ENCODE results near the gene CA10.

CA10 gene

DNA sequence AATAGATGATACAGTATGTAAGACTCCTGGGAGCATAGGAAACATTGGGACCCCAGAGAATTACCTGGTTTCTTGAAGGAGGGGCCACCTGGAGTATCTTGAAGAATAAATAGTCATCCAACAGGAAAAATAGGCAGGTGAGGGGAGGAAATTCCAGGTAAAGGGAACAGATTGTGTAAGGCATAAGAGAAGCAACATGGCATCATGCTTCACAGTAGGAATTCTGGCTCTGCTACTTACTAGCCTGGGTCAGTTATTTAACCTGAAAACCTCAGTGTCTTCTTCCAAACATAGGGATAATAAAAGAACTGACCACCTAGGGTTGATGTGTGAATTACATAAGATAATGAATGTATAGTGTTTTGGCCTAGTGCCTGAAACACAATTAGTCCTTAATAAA is 122.1 kb downstream of the CA10 start:
- Histone ChIP-seq H3K4me3 (ENCODE audit: low read depth, low read length) (no peak overlapping the region), H3K9me3 (ENCODE audit: control insufficient read depth, insufficient read depth, low read length) (no peaks in the 10 kb centered on the region), H3K27me3 (ENCODE audit: control insufficient read depth, insufficient read depth, low read length) (no peaks in the 10 kb centered on the region), H3K36me3 (ENCODE audit: control insufficient read depth, insufficient read depth, low read length) (no peaks in the 10 kb centered on the region), H3K9ac (ENCODE audit: low read depth, low read length) (no peak overlapping the region), H3K4me1 (ENCODE audit: control insufficient read depth, insufficient read depth, low read length) (no peaks in the 10 kb centered on the region)

DNA sequence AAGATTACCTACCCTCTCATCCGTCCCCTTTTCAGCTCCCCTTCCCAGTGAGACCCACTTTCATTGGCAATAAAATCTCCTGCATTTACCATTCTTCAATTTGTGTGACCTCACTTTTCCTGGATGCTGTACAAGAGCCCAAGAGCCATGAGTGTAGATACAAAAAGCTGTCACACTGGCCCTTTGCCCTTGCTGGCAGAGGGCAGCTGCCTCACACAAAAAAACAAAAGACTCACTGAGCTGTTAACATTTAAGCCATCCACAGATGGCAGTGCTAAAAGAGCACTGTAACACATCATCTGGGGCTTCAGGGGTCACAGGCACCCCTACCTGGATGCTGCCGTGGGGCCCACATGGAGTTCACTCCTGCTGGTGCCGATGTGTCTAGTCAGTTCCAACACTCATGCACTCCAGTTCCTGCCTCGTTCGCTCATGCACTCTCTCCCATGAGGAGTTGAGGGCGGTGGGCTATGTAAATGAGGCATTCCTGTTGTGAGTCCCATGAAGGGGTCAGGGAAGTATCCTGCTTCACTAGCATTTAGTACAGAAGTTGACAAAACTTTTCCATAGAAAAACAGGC is 123.1 kb downstream of the CA10 start:
- no peaks in the 10 kb centered on the region for H3K27me3 ChIP-seq (ENCODE audit: control insufficient read depth, insufficient read depth, low read length)
- no peaks in the 10 kb centered on the region for H3K4me1 ChIP-seq (ENCODE audit: control insufficient read depth, insufficient read depth, low read length)
- H3K4me3 ChIP-seq (ENCODE audit: low read depth, low read length) = no peak overlapping the region
- H3K9me3 ChIP-seq (ENCODE audit: control insufficient read depth, insufficient read depth, low read length) = no peaks in the 10 kb centered on the region
- H3K9ac ChIP-seq (ENCODE audit: low read depth, low read length) = no peak overlapping the region
- no peaks in the 10 kb centered on the region for H3K36me3 ChIP-seq (ENCODE audit: control insufficient read depth, insufficient read depth, low read length)

DNA sequence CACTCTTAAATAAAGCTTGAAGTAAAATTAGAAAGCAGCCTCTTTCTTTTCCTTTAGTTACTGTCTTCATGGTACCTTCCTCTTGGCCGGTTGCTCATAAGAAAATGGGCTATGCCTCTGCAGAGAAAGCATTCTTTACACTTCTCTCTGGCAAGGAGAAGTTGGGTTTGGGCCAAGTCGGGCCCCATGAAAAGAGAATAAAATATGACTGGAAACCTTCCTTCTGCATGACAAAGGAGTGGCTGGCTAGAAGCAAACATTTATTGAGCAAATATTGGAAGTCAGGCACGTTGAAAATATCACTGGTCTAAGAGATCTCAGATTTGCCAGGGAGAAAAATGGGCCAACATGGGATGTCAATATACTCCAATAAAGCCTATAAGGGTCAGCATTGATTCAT is 126.1 kb downstream of the CA10 start:
- no peaks in the 10 kb centered on the region for H3K36me3 ChIP-seq (ENCODE audit: control insufficient read depth, insufficient read depth, low read length)
- H3K9ac ChIP-seq (ENCODE audit: low read depth, low read length) = no peak overlapping the region
- H3K27me3 ChIP-seq (ENCODE audit: control insufficient read depth, insufficient read depth, low read length) = no peaks in the 10 kb centered on the region
- no peak overlapping the region for H3K4me3 ChIP-seq (ENCODE audit: low read depth, low read length)
- no peaks in the 10 kb centered on the region for H3K9me3 ChIP-seq (ENCODE audit: control insufficient read depth, insufficient read depth, low read length)
- H3K4me1 ChIP-seq (ENCODE audit: control insufficient read depth, insufficient read depth, low read length) = no peaks in the 10 kb centered on the region

DNA sequence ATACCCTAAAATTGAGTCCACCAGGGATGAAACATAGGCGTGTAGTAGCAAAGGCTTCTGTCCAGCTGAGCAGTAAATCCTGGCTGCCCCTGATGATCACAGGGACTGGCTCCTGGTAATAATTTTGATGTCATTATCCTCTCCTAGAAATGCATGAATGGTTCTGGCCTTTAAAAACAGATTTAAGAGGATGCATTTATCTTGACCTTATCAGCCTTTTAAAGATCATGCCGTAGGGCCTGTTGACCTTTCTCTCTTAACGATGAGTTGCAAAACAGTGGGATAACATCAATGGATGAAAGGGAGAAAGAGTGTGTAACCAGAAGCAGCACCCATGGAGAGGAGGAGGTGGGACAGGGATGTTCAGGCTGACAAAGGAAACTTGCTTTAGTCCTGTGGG is 128.5 kb downstream of the CA10 start:
- no peaks in the 10 kb centered on the region for H3K9me3 ChIP-seq (ENCODE audit: control insufficient read depth, insufficient read depth, low read length)
- H3K36me3 ChIP-seq (ENCODE audit: control insufficient read depth, insufficient read depth, low read length) = no peaks in the 10 kb centered on the region
- no peak overlapping the region for H3K9ac ChIP-seq (ENCODE audit: low read depth, low read length)
- no peaks in the 10 kb centered on the region for H3K4me1 ChIP-seq (ENCODE audit: control insufficient read depth, insufficient read depth, low read length)
- no peaks in the 10 kb centered on the region for H3K27me3 ChIP-seq (ENCODE audit: control insufficient read depth, insufficient read depth, low read length)
- H3K4me3 ChIP-seq (ENCODE audit: low read depth, low read length) = no peak overlapping the region

DNA sequence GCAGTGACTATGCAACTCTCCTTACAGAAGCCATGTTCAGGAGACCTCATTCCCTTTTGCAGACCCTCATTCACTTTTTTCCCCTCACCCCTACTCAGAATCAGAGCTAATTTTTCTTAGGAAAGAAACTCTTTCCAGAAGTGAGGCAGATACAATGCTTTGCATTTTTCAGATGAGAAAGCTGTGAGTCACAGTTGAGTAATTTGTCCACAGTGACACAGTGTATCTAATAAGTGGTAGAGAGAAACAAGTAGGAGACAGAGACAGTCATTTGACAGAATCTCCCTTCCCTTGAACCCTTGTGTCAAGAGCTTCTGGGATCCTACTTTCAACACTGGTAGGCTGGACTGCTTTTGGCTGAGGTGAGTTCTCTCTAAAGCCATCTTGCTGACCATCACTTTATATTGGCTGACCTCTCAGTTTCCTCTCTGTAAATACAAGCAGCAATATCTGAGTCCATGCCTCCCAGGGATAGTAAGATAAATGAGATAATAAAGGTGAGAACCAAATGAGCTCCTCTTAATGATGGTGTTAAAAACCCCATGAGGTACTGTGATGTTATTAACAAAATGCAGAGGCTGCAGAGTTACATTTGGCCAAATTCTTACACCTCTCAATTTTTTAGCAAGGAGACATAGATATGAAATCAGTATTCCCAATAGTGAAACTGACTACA is 130.8 kb downstream of the CA10 start:
- Histone ChIP-seq H3K27me3 (ENCODE audit: control insufficient read depth, insufficient read depth, low read length) (no peaks in the 10 kb centered on the region), H3K9me3 (ENCODE audit: control insufficient read depth, insufficient read depth, low read length) (no peaks in the 10 kb centered on the region), H3K4me3 (ENCODE audit: low read depth, low read length) (no peak overlapping the region), H3K36me3 (ENCODE audit: control insufficient read depth, insufficient read depth, low read length) (no peaks in the 10 kb centered on the region), H3K4me1 (ENCODE audit: control insufficient read depth, insufficient read depth, low read length) (no peaks in the 10 kb centered on the region), H3K9ac (ENCODE audit: low read depth, low read length) (no peak overlapping the region)

DNA sequence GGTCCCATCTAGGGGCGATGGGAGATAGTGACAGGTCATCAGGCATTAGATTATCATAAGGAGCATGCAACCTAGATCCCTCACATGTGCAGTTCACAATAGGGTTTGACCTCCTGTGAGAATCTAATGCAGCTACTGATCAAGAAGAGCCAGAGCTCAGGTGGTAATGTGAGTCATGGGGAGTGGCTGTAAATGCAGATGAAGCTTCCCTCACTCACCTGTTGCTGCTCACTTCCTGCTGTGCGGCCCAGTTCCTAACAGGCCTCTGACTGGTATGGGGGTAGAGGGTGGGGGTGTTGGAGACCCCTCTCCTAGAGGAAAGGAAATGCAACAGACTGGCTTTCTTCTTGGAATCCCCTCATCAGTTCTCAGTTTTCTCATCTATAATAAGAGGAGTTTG is 131.4 kb downstream of the CA10 start:
- Histone ChIP-seq H3K9me3 (ENCODE audit: control insufficient read depth, insufficient read depth, low read length) (no peaks in the 10 kb centered on the region), H3K9ac (ENCODE audit: low read depth, low read length) (no peak overlapping the region), H3K27me3 (ENCODE audit: control insufficient read depth, insufficient read depth, low read length) (no peaks in the 10 kb centered on the region), H3K4me1 (ENCODE audit: control insufficient read depth, insufficient read depth, low read length) (no peaks in the 10 kb centered on the region), H3K4me3 (ENCODE audit: low read depth, low read length) (no peak overlapping the region), H3K36me3 (ENCODE audit: control insufficient read depth, insufficient read depth, low read length) (no peaks in the 10 kb centered on the region)

DNA sequence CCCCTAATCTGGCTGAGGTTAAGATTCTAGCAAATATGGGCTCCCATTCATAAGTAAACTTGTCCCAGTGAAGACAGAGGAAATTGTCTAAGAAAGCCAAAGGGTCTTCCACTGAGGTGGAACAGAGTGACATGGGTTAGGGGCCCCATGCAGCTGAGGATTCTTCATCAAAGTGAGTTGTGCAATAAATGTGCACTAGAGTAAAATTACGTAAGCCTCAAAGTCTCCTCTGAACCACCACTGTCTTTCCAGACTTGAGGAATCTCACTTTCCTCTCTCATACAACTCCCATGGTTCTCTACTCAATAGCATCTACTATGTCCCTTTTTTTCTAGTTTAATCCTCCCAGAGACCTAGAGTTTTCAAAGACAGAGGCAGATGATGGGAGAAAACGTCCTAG is 132.4 kb downstream of the CA10 start:
- H3K4me3 ChIP-seq (ENCODE audit: low read depth, low read length) = no peak overlapping the region
- H3K9ac ChIP-seq (ENCODE audit: low read depth, low read length) = no peak overlapping the region
- H3K36me3 ChIP-seq (ENCODE audit: control insufficient read depth, insufficient read depth, low read length) = no peaks in the 10 kb centered on the region
- H3K4me1 ChIP-seq (ENCODE audit: control insufficient read depth, insufficient read depth, low read length) = no peaks in the 10 kb centered on the region
- H3K27me3 ChIP-seq (ENCODE audit: control insufficient read depth, insufficient read depth, low read length) = no peaks in the 10 kb centered on the region
- H3K9me3 ChIP-seq (ENCODE audit: control insufficient read depth, insufficient read depth, low read length) = no peaks in the 10 kb centered on the region

DNA sequence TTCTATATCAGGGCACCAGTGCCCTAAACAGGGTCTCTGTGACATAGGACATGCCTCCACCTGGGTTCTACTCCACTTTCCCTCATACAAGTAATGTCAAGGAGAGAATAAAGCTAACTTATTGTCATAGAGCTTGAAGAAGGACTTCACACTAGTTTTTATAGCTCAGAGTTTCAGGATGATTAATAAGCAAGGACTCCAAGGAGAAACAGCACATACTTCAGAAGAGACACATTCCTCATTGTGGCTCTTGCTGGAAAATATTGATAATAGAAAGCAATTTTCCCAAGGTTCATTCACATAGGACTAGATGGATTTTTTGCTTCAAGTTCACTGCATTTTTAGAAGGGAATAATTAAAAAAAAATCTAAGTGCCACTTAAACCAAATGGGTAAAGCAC is 133.3 kb downstream of the CA10 start:
- Histone ChIP-seq H3K4me1 (ENCODE audit: control insufficient read depth, insufficient read depth, low read length) (no peaks in the 10 kb centered on the region), H3K36me3 (ENCODE audit: control insufficient read depth, insufficient read depth, low read length) (no peaks in the 10 kb centered on the region), H3K27me3 (ENCODE audit: control insufficient read depth, insufficient read depth, low read length) (no peaks in the 10 kb centered on the region), H3K9ac (ENCODE audit: low read depth, low read length) (no peak overlapping the region), H3K9me3 (ENCODE audit: control insufficient read depth, insufficient read depth, low read length) (no peaks in the 10 kb centered on the region), H3K4me3 (ENCODE audit: low read depth, low read length) (no peak overlapping the region)

DNA sequence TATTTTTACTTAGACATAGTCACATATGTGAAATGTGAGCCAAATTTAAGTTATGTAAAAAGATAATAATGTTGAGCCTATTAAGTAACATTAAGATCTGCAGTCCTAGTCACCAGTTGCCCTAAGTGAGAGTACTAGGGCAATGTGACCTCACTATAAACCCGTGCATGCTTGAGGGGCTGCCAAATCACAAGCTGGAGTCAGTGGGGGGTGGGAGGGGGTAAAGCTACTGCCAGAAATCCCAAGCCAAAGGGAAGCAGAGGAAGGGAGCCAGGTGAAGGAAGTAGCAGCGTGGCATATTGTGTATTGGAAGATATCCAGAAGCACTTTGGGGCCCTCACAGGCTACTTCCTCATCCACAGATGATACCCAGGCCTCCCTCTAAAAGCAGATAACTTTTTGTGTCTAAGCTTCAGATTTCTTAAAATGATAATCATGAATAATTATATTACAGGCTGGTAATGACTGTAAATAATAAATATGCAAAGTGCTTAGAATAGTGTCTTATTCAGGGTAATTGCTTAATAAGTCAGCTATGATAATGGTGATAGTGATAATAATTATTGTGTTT is 134.1 kb downstream of the CA10 start:
- H3K36me3 ChIP-seq (ENCODE audit: control insufficient read depth, insufficient read depth, low read length) = no peaks in the 10 kb centered on the region
- H3K9me3 ChIP-seq (ENCODE audit: control insufficient read depth, insufficient read depth, low read length) = no peaks in the 10 kb centered on the region
- H3K9ac ChIP-seq (ENCODE audit: low read depth, low read length) = no peak overlapping the region

DNA sequence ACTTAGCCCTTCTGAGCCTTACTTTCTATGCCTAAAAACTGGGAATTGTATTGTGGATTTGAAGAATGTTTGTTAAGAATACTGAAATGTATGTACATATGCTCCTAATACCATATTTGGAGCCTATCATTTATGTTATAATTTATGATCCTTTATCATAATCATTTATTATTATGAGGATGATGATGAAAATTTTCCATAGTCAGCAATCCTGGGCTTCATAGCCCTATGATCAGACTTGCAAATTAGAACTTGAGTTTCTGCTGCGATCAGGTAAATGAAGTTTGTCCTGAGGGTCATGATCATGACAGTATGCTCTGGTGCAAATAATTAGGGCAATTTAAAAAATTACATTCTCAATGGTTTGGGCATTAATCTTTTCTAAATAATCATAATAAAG is 147.4 kb downstream of the CA10 start:
- no peaks in the 10 kb centered on the region for H3K36me3 ChIP-seq (ENCODE audit: control insufficient read depth, insufficient read depth, low read length)
- H3K9me3 ChIP-seq (ENCODE audit: control insufficient read depth, insufficient read depth, low read length) = no peaks in the 10 kb centered on the region
- H3K9ac ChIP-seq (ENCODE audit: low read depth, low read length) = no peak overlapping the region
- no peaks in the 10 kb centered on the region for H3K27me3 ChIP-seq (ENCODE audit: control insufficient read depth, insufficient read depth, low read length)
- no peak overlapping the region for H3K4me3 ChIP-seq (ENCODE audit: low read depth, low read length)
- no peaks in the 10 kb centered on the region for H3K4me1 ChIP-seq (ENCODE audit: control insufficient read depth, insufficient read depth, low read length)

More for the DNA sequence above, 134.1 kb downstream of the CA10 start:
- H3K27me3 ChIP-seq (ENCODE audit: control insufficient read depth, insufficient read depth, low read length) = no peaks in the 10 kb centered on the region
- no peaks in the 10 kb centered on the region for H3K4me1 ChIP-seq (ENCODE audit: control insufficient read depth, insufficient read depth, low read length)
- H3K4me3 ChIP-seq (ENCODE audit: low read depth, low read length) = no peak overlapping the region

DNA sequence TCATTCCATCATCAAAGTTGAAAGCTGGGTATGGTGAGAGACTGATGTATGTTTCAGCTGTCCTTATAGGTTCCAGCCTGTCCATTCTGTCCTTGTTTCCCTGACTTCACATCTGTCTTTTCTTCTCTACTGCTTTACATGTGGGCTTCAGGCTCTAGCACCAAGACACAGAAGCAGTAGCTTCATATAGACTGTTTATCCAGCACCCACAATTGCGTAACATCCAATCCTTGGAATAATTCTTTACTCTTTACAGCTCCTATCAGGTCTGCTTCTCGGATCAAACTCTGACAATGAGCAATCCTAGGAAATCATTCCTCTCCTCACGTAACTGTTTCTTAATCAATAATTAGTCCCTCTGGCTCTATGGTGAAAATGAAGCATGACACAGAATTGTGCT is 158.9 kb downstream of the CA10 start:
- Histone ChIP-seq H3K36me3 (ENCODE audit: control insufficient read depth, insufficient read depth, low read length) (no peaks in the 10 kb centered on the region), H3K27me3 (ENCODE audit: control insufficient read depth, insufficient read depth, low read length) (no peaks in the 10 kb centered on the region), H3K4me3 (ENCODE audit: low read depth, low read length) (no peak overlapping the region), H3K9ac (ENCODE audit: low read depth, low read length) (no peak overlapping the region), H3K9me3 (ENCODE audit: control insufficient read depth, insufficient read depth, low read length) (no peaks in the 10 kb centered on the region), H3K4me1 (ENCODE audit: control insufficient read depth, insufficient read depth, low read length) (peaks cover 4% of the 10 kb centered on the region)

DNA sequence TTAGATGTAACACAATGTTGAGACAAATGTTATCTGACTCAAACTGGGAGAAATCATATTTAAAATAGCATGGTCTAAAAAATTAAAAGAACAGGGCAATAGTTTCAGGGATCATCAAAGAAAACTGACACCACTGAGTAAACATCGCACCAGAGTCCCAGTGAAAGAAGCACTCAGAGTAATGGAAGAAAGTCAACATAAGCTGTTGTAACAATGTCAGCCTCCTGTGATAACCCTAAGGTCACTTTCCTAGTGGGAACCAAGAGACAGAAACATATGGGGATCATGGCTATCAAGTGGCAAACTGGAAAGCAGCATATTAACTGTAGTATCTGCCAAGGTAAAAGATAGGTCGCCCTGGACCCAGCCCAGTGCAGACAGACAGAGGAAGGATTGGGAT is 160.8 kb downstream of the CA10 start:
- Histone ChIP-seq H3K4me3 (ENCODE audit: low read depth, low read length) (no peak overlapping the region), H3K27me3 (ENCODE audit: control insufficient read depth, insufficient read depth, low read length) (no peaks in the 10 kb centered on the region), H3K9ac (ENCODE audit: low read depth, low read length) (no peak overlapping the region), H3K4me1 (ENCODE audit: control insufficient read depth, insufficient read depth, low read length) (peaks cover 2% of the 10 kb centered on the region), H3K9me3 (ENCODE audit: control insufficient read depth, insufficient read depth, low read length) (no peaks in the 10 kb centered on the region), H3K36me3 (ENCODE audit: control insufficient read depth, insufficient read depth, low read length) (no peaks in the 10 kb centered on the region)

All from iPS-15b (cell line).